OCI-LY1 (cell line): ENCODE data around the gene RCBTB1.

ENCODE experiments used
- H2AFZ ChIP-seq: fragments of 200-600 bp; sonication (generic), shearing (Covaris generic); 2 replicates; pipeline ENCODE4 v1.6.0; 2014; ENCODE audit warnings: antibody characterized with exemption, mild to moderate bottlenecking, low read length
- H3F3A ChIP-seq: fragments of 200-600 bp; sonication (generic), shearing (Covaris generic); 2 replicates; pipeline ENCODE4 v1.6.0; 2014; ENCODE audit warnings: mild to moderate bottlenecking, antibody characterized with exemption, low read length, moderate library complexity; ENCODE audit not compliant: insufficient read depth
- H3K27ac ChIP-seq: fragments of 200-600 bp; sonication (generic); 2 replicates; pipeline ENCODE4 v1.5.1; 2014; ENCODE audit warnings: low read length, mixed run types, mild to moderate bottlenecking, low read depth; ENCODE audit not compliant: poor library complexity, severe bottlenecking
- H3K27me3 ChIP-seq: fragments of 200-600 bp; sonication (generic); 2 replicates; pipeline ENCODE4 v1.6.0; 2014; ENCODE audit warnings: antibody characterized with exemption, mild to moderate bottlenecking, low read length, moderate library complexity; ENCODE audit not compliant: insufficient read depth
- H3K36me3 ChIP-seq: fragments of 200-600 bp; sonication (generic); 2 replicates; pipeline ENCODE4 v1.6.1; 2014; ENCODE audit warnings: mild to moderate bottlenecking, antibody characterized with exemption, low read length, moderate library complexity, mixed read lengths; ENCODE audit not compliant: insufficient read depth
- H3K4me1 ChIP-seq: fragments of 200-600 bp; sonication (generic); 2 replicates; pipeline ENCODE4 v1.5.1; 2014; ENCODE audit warnings: mild to moderate bottlenecking, low read length, moderate library complexity; ENCODE audit not compliant: insufficient read depth, severe bottlenecking
- H3K4me2 ChIP-seq: fragments of 200-600 bp; sonication (generic), shearing (Covaris generic); 2 replicates; pipeline ENCODE4 v1.6.1; 2014; ENCODE audit warnings: low read length
- H3K4me3 ChIP-seq: fragments of 200-600 bp; sonication (generic); 2 replicates; pipeline ENCODE4 v1.5.1; 2014; ENCODE audit warnings: low read length, low read depth, mild to moderate bottlenecking, mixed read lengths; ENCODE audit not compliant: poor library complexity, severe bottlenecking
- H3K79me2 ChIP-seq: fragments of 200-600 bp; shearing (Covaris generic); 2 replicates; pipeline ENCODE4 v1.6.1; 2016; ENCODE audit warnings: mixed run types, low read length, mixed read lengths; ENCODE audit not compliant: insufficient read depth
- H3K9ac ChIP-seq: fragments of 200-600 bp; sonication (generic), shearing (Covaris generic); 2 replicates; pipeline ENCODE4 v1.6.1; 2014; ENCODE audit warnings: mild to moderate bottlenecking, low read length, mixed read lengths
- H3K9me2 ChIP-seq: fragments of 200-600 bp; sonication (generic), shearing (Covaris generic); 2 replicates; pipeline ENCODE4 v1.6.1; 2014; ENCODE audit warnings: low read depth, mild to moderate bottlenecking, low read length, mixed read lengths
- H3K9me3 ChIP-seq: fragments of 200-600 bp; shearing (Covaris generic); 2 replicates; pipeline ENCODE4 v1.6.1; 2014; ENCODE audit warnings: low read length, mixed read lengths
- H4K20me1 ChIP-seq: fragments of 200-600 bp; sonication (generic), shearing (Covaris generic); 2 replicates; pipeline ENCODE4 v1.6.0; 2016; ENCODE audit warnings: mild to moderate bottlenecking, low read length; ENCODE audit not compliant: insufficient read depth
- EZH2 ChIP-seq: fragments of 200-600 bp; sonication (generic), shearing (Covaris generic); IDR thresholded peaks from 2 replicates; pipeline ENCODE4 v1.8.0; 2017; ENCODE audit warnings: borderline replicate concordance, mixed run types, mild to moderate bottlenecking, antibody characterized with exemption, low read length, moderate library complexity, mixed read lengths
- TF ChIP-seq, protein P1 (sequence below): fragments of 200-600 bp; sonication (generic), shearing (Covaris generic); IDR thresholded peaks from 2 replicates; pipeline ENCODE4 v1.5.1; 2017; ENCODE audit warnings: mild to moderate bottlenecking, antibody characterized with exemption, low read length, moderate library complexity, mixed read lengths

RCBTB1 gene

GRCh38 chr13:49494645-49495044 lies 90.7 kb downstream of the RCBTB1 start:
- peak overlapping the region; percentile 81 for H3K4me2 ChIP-seq
- no peaks in the 10 kb centered on the region for H4K20me1 ChIP-seq
- no peaks in the 10 kb centered on the region for H3K79me2 ChIP-seq
- no peak overlapping the region for H2AFZ ChIP-seq
- H3K4me1 ChIP-seq = peaks cover 49% of the 10 kb centered on the region
- TF ChIP-seq EZH2 = no peak
- TF ChIP-seq, protein P1, sequence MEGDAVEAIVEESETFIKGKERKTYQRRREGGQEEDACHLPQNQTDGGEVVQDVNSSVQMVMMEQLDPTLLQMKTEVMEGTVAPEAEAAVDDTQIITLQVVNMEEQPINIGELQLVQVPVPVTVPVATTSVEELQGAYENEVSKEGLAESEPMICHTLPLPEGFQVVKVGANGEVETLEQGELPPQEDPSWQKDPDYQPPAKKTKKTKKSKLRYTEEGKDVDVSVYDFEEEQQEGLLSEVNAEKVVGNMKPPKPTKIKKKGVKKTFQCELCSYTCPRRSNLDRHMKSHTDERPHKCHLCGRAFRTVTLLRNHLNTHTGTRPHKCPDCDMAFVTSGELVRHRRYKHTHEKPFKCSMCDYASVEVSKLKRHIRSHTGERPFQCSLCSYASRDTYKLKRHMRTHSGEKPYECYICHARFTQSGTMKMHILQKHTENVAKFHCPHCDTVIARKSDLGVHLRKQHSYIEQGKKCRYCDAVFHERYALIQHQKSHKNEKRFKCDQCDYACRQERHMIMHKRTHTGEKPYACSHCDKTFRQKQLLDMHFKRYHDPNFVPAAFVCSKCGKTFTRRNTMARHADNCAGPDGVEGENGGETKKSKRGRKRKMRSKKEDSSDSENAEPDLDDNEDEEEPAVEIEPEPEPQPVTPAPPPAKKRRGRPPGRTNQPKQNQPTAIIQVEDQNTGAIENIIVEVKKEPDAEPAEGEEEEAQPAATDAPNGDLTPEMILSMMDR = 0 out of 2 replicates have a peak, but pooled peaks have one; percentile 19
- peak overlapping the region; percentile 83 for H3K4me3 ChIP-seq
- no peaks in the 10 kb centered on the region for H3K9me3 ChIP-seq
- peaks cover 10% of the 10 kb centered on the region; the same call in 1 of the 2 replicates for H3K36me3 ChIP-seq
- no peaks in the 10 kb centered on the region for H3K27me3 ChIP-seq
- H3K9ac ChIP-seq = peak overlapping the region; percentile 89
- H3K27ac ChIP-seq = peak overlapping the region; percentile 96
- H3K9me2 ChIP-seq = no peaks in the 10 kb centered on the region
- H3F3A ChIP-seq = peaks cover 3% of the 10 kb centered on the region

GRCh38 chr13:49488563-49488962 lies 96.8 kb downstream of the RCBTB1 start:
- no peak overlapping the region for H3K4me2 ChIP-seq
- no peak overlapping the region for H2AFZ ChIP-seq
- TF ChIP-seq, protein P1 = no peak
- TF ChIP-seq EZH2 = no peak
- no peaks in the 10 kb centered on the region for H3K9me2 ChIP-seq
- no peak overlapping the region for H3K27ac ChIP-seq
- no peaks in the 10 kb centered on the region for H3K9me3 ChIP-seq
- no peaks in the 10 kb centered on the region for H3K27me3 ChIP-seq
- H3K4me1 ChIP-seq = peaks cover 7% of the 10 kb centered on the region
- H3K79me2 ChIP-seq = no peaks in the 10 kb centered on the region
- no peaks in the 10 kb centered on the region for H4K20me1 ChIP-seq
- no peak overlapping the region for H3K9ac ChIP-seq
- no peaks in the 10 kb centered on the region; the same call in 1 of the 2 replicates for H3F3A ChIP-seq
- no peak overlapping the region for H3K4me3 ChIP-seq
- peaks cover 56% of the 10 kb centered on the region for H3K36me3 ChIP-seq
